ENCODE measurements around the gene SLMAP.

GRCh38 chr3:57756528-57757401 lies 656 bp downstream of the SLMAP start:
- TF ChIP-seq, protein P1, sequence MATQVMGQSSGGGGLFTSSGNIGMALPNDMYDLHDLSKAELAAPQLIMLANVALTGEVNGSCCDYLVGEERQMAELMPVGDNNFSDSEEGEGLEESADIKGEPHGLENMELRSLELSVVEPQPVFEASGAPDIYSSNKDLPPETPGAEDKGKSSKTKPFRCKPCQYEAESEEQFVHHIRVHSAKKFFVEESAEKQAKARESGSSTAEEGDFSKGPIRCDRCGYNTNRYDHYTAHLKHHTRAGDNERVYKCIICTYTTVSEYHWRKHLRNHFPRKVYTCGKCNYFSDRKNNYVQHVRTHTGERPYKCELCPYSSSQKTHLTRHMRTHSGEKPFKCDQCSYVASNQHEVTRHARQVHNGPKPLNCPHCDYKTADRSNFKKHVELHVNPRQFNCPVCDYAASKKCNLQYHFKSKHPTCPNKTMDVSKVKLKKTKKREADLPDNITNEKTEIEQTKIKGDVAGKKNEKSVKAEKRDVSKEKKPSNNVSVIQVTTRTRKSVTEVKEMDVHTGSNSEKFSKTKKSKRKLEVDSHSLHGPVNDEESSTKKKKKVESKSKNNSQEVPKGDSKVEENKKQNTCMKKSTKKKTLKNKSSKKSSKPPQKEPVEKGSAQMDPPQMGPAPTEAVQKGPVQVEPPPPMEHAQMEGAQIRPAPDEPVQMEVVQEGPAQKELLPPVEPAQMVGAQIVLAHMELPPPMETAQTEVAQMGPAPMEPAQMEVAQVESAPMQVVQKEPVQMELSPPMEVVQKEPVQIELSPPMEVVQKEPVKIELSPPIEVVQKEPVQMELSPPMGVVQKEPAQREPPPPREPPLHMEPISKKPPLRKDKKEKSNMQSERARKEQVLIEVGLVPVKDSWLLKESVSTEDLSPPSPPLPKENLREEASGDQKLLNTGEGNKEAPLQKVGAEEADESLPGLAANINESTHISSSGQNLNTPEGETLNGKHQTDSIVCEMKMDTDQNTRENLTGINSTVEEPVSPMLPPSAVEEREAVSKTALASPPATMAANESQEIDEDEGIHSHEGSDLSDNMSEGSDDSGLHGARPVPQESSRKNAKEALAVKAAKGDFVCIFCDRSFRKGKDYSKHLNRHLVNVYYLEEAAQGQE (IDR thresholded peaks at IDR 0.05; ENCODE audit: insufficient read depth in 1 of 2, low read depth in 2 of 2, low read length in 1 of 2), result no peak
- TF ChIP-seq, protein P2, sequence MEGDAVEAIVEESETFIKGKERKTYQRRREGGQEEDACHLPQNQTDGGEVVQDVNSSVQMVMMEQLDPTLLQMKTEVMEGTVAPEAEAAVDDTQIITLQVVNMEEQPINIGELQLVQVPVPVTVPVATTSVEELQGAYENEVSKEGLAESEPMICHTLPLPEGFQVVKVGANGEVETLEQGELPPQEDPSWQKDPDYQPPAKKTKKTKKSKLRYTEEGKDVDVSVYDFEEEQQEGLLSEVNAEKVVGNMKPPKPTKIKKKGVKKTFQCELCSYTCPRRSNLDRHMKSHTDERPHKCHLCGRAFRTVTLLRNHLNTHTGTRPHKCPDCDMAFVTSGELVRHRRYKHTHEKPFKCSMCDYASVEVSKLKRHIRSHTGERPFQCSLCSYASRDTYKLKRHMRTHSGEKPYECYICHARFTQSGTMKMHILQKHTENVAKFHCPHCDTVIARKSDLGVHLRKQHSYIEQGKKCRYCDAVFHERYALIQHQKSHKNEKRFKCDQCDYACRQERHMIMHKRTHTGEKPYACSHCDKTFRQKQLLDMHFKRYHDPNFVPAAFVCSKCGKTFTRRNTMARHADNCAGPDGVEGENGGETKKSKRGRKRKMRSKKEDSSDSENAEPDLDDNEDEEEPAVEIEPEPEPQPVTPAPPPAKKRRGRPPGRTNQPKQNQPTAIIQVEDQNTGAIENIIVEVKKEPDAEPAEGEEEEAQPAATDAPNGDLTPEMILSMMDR (IDR thresholded peaks at IDR 0.05), result no peak
- TF ChIP-seq TCF7L2 (IDR thresholded peaks at IDR 0.05; ENCODE audit: low read depth, low read length) (no peak), POLR2AphosphoS5 (IDR thresholded peaks at IDR 0.05; ENCODE audit: low read depth, low read length) (no peak), SIN3A (IDR thresholded peaks at IDR 0.05; ENCODE audit: borderline replicate concordance, insufficient read depth, low read depth, low read length) (peak; percentile 30; the same call in 1 of the 2 replicates)
